MM.1S (cell line): Measurements from ENCODE around the gene CSTPP1.

Experiments
- DNase-seq: peaks from one replicate; pipeline ENCODE4 v3.0.0-alpha.2; 2015
- H2AFZ ChIP-seq: fragments of 300-600 bp; sonication (generic); 2 replicates; pipeline ENCODE4 v1.6.0; 2016; ENCODE audit warnings: antibody characterized with exemption, low read length
- H3F3A ChIP-seq: fragments of 300-600 bp; sonication (generic); 2 replicates; pipeline ENCODE4 v1.6.1; 2016; ENCODE audit warnings: mild to moderate bottlenecking, antibody characterized with exemption, low read length, moderate library complexity, mixed read lengths; ENCODE audit not compliant: insufficient read depth
- H3K27ac ChIP-seq: fragments of 300-600 bp; sonication (generic); 2 replicates; pipeline ENCODE4 v1.5.1; 2016; ENCODE audit warnings: mild to moderate bottlenecking, low read length
- H3K27me3 ChIP-seq: fragments of 300-600 bp; sonication (generic); replicated peaks from 2 replicates; pipeline ENCODE4 v1.6.0; 2016; ENCODE audit warnings: low read length; ENCODE audit not compliant: insufficient read depth
- H3K36me3 ChIP-seq: fragments of 300-600 bp; sonication (generic); replicated peaks from 2 replicates; pipeline ENCODE4 v1.6.1; 2016; ENCODE audit warnings: mild to moderate bottlenecking, low read length, mixed read lengths; ENCODE audit not compliant: insufficient read depth
- H3K4me1 ChIP-seq: fragments of 300-600 bp; sonication (generic); 2 replicates; pipeline ENCODE4 v1.6.1; 2016; ENCODE audit warnings: low read length, mixed read lengths
- H3K4me2 ChIP-seq: fragments of 300-600 bp; sonication (generic); 2 replicates; pipeline ENCODE4 v1.6.0; 2016; ENCODE audit warnings: low read depth, low read length
- H3K4me3 ChIP-seq: fragments of 300-600 bp; sonication (generic); 2 replicates; pipeline ENCODE4 v1.5.1; 2016; ENCODE audit warnings: low read length, mixed read lengths
- H3K79me2 ChIP-seq: fragments of 300-600 bp; sonication (generic); 2 replicates; pipeline ENCODE4 v1.6.1; 2016; ENCODE audit warnings: mixed run types, low read length, mixed read lengths
- H3K9ac ChIP-seq: fragments of 300-600 bp; sonication (generic); 2 replicates; pipeline ENCODE4 v1.6.1; 2016; ENCODE audit warnings: low read length, mixed read lengths
- H3K9me2 ChIP-seq: fragments of 300-600 bp; sonication (generic); replicated peaks from 2 replicates; pipeline ENCODE4 v1.6.1; 2016; ENCODE audit warnings: mild to moderate bottlenecking, low read length, mixed read lengths; ENCODE audit not compliant: insufficient read depth
- H3K9me3 ChIP-seq: fragments of 300-600 bp; sonication (generic); replicated peaks from 2 replicates; pipeline ENCODE4 v1.6.1; 2016; ENCODE audit warnings: mild to moderate bottlenecking, low read length, mixed read lengths; ENCODE audit not compliant: insufficient read depth
- H4K20me1 ChIP-seq: fragments of 300-600 bp; sonication (generic); 2 replicates; pipeline ENCODE4 v1.6.1; 2016; ENCODE audit warnings: mild to moderate bottlenecking, low read length, moderate library complexity, mixed read lengths; ENCODE audit not compliant: insufficient read depth
- CTCF ChIP-seq: fragments of 300-600 bp; sonication (generic); IDR thresholded peaks from 2 replicates; pipeline ENCODE4 v1.5.1; 2016; ENCODE audit warnings: antibody characterized with exemption, low read length, mixed read lengths
- EZH2 ChIP-seq: fragments of 300-600 bp; sonication (generic); optimal IDR thresholded peaks from 2 replicates; pipeline ENCODE3; 2017; ENCODE audit warnings: low read depth, mild to moderate bottlenecking, antibody characterized with exemption, low read length, mixed read lengths
- EZH2phosphoT487 ChIP-seq: fragments of 300-600 bp; sonication (generic); IDR thresholded peaks from 2 replicates; pipeline ENCODE4 v1.6.1; 2018; ENCODE audit warnings: antibody characterized with exemption, low read length

Gene CSTPP1

GRCh38 chr11:47148903-47149531 is 212.5 kb downstream of the CSTPP1 start:
- no peak overlapping the region for H2AFZ ChIP-seq

GRCh38 chr11:47149782-47150181 is 213.2 kb downstream of the CSTPP1 start:
- H4K20me1 ChIP-seq, result no peaks in the 10 kb centered on the region
- H3K27me3 ChIP-seq, result no peaks in the 10 kb centered on the region
- no peak overlapping the region for H3K27ac ChIP-seq
- peaks cover 4% of the 10 kb centered on the region; the same call in 1 of the 2 replicates for H3F3A ChIP-seq
- no peaks in the 10 kb centered on the region for H3K9me3 ChIP-seq
- H3K4me3 ChIP-seq, result no peak overlapping the region
- DNase-seq, result no peak
- H3K9me2 ChIP-seq, result no peaks in the 10 kb centered on the region
- H3K4me1 ChIP-seq, result no peaks in the 10 kb centered on the region
- H3K79me2 ChIP-seq, result no peaks in the 10 kb centered on the region
- H3K4me2 ChIP-seq, result no peak overlapping the region
- TF ChIP-seq EZH2 (no peak), EZH2phosphoT487 (no peak), CTCF (no peak)
- H2AFZ ChIP-seq, result no peak overlapping the region
- no peak overlapping the region for H3K9ac ChIP-seq
- H3K36me3 ChIP-seq, result no peaks in the 10 kb centered on the region

More at GRCh38 chr11:47148903-47149531, 212.5 kb downstream of the CSTPP1 start:
- Histone ChIP-seq H3K9me3 (no peaks in the 10 kb centered on the region), H3K36me3 (no peaks in the 10 kb centered on the region), H3K4me3 (no peak overlapping the region), H3K79me2 (no peaks in the 10 kb centered on the region), H3K27me3 (no peaks in the 10 kb centered on the region), H3K9ac (no peak overlapping the region), H3K4me2 (no peak overlapping the region), H4K20me1 (no peaks in the 10 kb centered on the region), H3K27ac (no peak overlapping the region), H3F3A (peaks cover 4% of the 10 kb centered on the region; the same call in 1 of the 2 replicates), H3K9me2 (no peaks in the 10 kb centered on the region), H3K4me1 (no peaks in the 10 kb centered on the region)
- DNase-seq, result no peak
- no peak for TF ChIP-seq EZH2
- no peak for TF ChIP-seq CTCF
- TF ChIP-seq EZH2phosphoT487, result no peak

GRCh38 chr11:47152126-47152952 is 215.8 kb downstream of the CSTPP1 start:
- H3K9me2 ChIP-seq, result no peaks in the 10 kb centered on the region
- no peak overlapping the region for H3K4me3 ChIP-seq
- no peaks in the 10 kb centered on the region for H3K36me3 ChIP-seq
- TF ChIP-seq EZH2phosphoT487 (no peak), CTCF (no peak), EZH2 (no peak)
- no peak for DNase-seq
- H2AFZ ChIP-seq, result no peak overlapping the region
- H3K27me3 ChIP-seq, result no peaks in the 10 kb centered on the region
- H3F3A ChIP-seq, result peaks cover 4% of the 10 kb centered on the region; the same call in 1 of the 2 replicates
- no peak overlapping the region for H3K9ac ChIP-seq
- H3K79me2 ChIP-seq, result no peaks in the 10 kb centered on the region
- H3K27ac ChIP-seq, result no peak overlapping the region
- H3K9me3 ChIP-seq, result no peaks in the 10 kb centered on the region
- no peaks in the 10 kb centered on the region for H3K4me1 ChIP-seq
- no peak overlapping the region for H3K4me2 ChIP-seq
- no peaks in the 10 kb centered on the region for H4K20me1 ChIP-seq
